Suprapubic skin (tissue), 3 donors: ENCODE measurements around the gene AMBRA1.

ENCODE experiments used
- EP300 ChIP-seq: sonication (generic); formaldehyde crosslinking; IDR thresholded peaks from one replicate; pipeline ENCODE4 v1.6.1; 2017; ENCODE audit warnings: antibody characterized with exemption
- POLR2A ChIP-seq, 2 donors: fragments of 450-650 bp; IDR thresholded peaks; one replicate each; pipeline ENCODE4 v1.6.1; 2017; ENCODE audit warnings: antibody characterized with exemption in 2 of 2, mild to moderate bottlenecking in 2 of 2, moderate library complexity in 2 of 2
- TF ChIP-seq, protein P1 (sequence below), 2 donors: fragments of 200-600 bp in 1 of 2; fragments of 450-650 bp in 1 of 2; sonication (generic) in 1 of 2; IDR thresholded peaks; one replicate each; pipeline ENCODE4 v1.5.1; 2016 to 2019; ENCODE audit warnings: antibody characterized with exemption in 2 of 2, mild to moderate bottlenecking in 1 of 2, moderate library complexity in 1 of 2

DNA sequence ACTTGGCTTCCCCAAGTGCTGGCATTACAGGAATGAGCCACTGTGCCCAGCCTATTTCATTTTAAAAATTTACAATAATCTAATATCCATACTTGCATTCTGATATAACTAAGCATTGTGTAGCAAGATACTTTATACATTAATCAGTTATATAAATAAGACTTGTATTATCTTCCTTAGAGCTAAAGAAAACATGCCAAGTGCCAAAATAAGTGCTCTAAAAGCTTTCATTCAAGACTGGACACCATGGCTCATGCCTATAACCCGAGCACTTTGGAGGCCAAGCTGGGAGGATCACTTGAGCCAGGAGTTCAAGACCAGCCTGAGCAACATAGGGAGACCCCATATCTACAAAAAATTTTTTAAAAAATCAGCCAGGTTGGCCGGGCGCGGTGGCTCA, 123.9 kb downstream of the AMBRA1 start:
- TF ChIP-seq EP300 (no peak), POLR2A (IDR thresholded peaks at IDR 0.05) (no peak)
- TF ChIP-seq, protein P1, sequence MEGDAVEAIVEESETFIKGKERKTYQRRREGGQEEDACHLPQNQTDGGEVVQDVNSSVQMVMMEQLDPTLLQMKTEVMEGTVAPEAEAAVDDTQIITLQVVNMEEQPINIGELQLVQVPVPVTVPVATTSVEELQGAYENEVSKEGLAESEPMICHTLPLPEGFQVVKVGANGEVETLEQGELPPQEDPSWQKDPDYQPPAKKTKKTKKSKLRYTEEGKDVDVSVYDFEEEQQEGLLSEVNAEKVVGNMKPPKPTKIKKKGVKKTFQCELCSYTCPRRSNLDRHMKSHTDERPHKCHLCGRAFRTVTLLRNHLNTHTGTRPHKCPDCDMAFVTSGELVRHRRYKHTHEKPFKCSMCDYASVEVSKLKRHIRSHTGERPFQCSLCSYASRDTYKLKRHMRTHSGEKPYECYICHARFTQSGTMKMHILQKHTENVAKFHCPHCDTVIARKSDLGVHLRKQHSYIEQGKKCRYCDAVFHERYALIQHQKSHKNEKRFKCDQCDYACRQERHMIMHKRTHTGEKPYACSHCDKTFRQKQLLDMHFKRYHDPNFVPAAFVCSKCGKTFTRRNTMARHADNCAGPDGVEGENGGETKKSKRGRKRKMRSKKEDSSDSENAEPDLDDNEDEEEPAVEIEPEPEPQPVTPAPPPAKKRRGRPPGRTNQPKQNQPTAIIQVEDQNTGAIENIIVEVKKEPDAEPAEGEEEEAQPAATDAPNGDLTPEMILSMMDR (IDR thresholded peaks at IDR 0.05), result no peak
